ENCODE data around the gene KMT2B. TPM values are rescaled to one million over a fixed set of nuclear protein-coding genes. Genes with fewer than 3 reads are reported as not detected.

The KMT2B gene
- total and polyA plus RNA-seq, 2 donors (not counting 1 experiment from before 2014, with no cell fraction given) = 85.6 to 96.9 TPM

DNA sequence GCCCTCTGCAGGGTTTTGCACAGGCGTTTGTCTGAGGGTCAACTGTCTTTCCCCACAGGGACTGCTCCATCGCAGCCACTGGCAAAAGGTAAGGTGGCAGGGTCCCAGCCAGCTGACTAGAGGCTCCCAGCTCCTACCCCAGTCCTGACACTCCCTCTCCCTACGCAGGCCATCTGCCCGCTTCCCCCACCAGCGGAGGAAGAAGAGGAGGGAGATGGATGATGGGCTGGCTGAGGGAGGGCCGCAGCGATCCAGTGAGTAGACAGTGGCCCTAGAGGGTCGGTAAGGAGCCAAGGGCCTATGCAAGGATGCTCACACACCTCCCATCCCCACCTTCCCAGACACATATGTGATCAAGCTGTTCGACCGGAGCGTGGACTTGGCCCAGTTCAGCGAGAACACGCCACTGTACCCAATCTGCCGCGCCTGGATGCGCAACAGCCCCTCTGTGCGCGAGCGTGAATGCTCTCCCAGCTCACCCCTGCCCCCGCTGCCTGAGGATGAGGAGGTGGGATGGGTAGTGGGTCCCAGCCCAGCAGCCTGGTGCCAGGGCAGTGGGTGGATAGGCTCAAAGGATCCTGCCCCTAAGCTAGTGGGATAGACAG, 35.0 kb downstream of the KMT2B start:
- Histone ChIP-seq H3K79me2 (ENCODE audit: control insufficient read depth, insufficient read depth, low read length) (peaks cover 22% of the 10 kb centered on the region), H3K9me3 (ENCODE audit: control extremely low read depth in 1 of 3, control insufficient read depth in 2 of 3, insufficient read depth in 1 of 3, low read length in 2 of 3) (peaks cover 0 to 10% (median 0%) of the 10 kb centered on the region in 3 donors), H4K20me1 (ENCODE audit: control insufficient read depth, insufficient read depth, low read length, poor library complexity, severe bottlenecking) (peaks cover 4% of the 10 kb centered on the region), H3K9ac (ENCODE audit: low read length) (no peak overlapping the region), H3K4me3 (ENCODE audit: control extremely low read depth in 1 of 5, extremely low read depth in 1 of 5, insufficient read depth in 1 of 5, low read depth in 2 of 5, low read length in 4 of 5) (no peak overlapping the region), H3K36me3 (replicated peaks in 1 of 2; ENCODE audit: control extremely low read depth in 1 of 2, control insufficient read depth in 1 of 2, extremely low read depth in 1 of 2, insufficient read depth in 2 of 2, low read length in 1 of 2) (peaks cover 0 to 20% of the 10 kb centered on the region in 2 experiments), H3K4me2 (replicated peaks; ENCODE audit: low read depth, low read length, poor library complexity, severe bottlenecking) (no peak overlapping the region), H3K4me1 (ENCODE audit: control insufficient read depth in 2 of 2, insufficient read depth in 2 of 2, low read length in 2 of 2) (peaks cover 33 to 36% of the 10 kb centered on the region in 2 donors), H3K27me3 (replicated peaks in 1 of 4; ENCODE audit: control extremely low read depth in 1 of 4, control insufficient read depth in 3 of 4, insufficient read depth in 4 of 4, low read length in 3 of 4) (peaks cover 0 to 26% (median 10%) of the 10 kb centered on the region in 4 experiments), H3K27ac (ENCODE audit: low read length in 2 of 2) (no peak overlapping the region), H2AFZ (ENCODE audit: insufficient read depth, low read depth, low read length, poor library complexity, severe bottlenecking) (no peak overlapping the region)
- ChIA-PET POLR2A (interaction anchor here (0.6 to 1.1 kb wide), 2 partner anchors 12 to 590 kb away, joined by 3 to 4 read pairs; no protein-coding TSS in a partner anchor), CTCF (interaction anchor here (0.5 to 2.3 kb wide), 2 partner anchors 10 to 58 kb away, joined by 3 to 6 read pairs; no protein-coding TSS in a partner anchor)
- H3K4me1 Mint-ChIP-seq = peaks cover 41% of the 10 kb centered on the region
- 97% methylated on average over 13 of the region's 20 CpGs for WGBS (ENCODE audit: insufficient coverage)
- no peak overlapping the region for H3K27ac Mint-ChIP-seq
- peaks cover 17% of the 10 kb centered on the region for H3K27me3 Mint-ChIP-seq
- intact Hi-C loops (cut with micrococcal nuclease) = no loop called here
- no peaks in the 10 kb centered on the region for H3K9me3 Mint-ChIP-seq (ENCODE audit: insufficient read depth)
- no peak overlapping the region for H3K4me3 Mint-ChIP-seq
- DNase-seq (no peak), ATAC-seq (ENCODE audit: low read depth) (no peak)
- TF ChIP-seq EZH2 (IDR thresholded peaks at IDR 0.05; ENCODE audit: borderline replicate concordance, insufficient read depth, low read depth, low read length, poor library complexity, severe bottlenecking) = no peak
- TF ChIP-seq CTCF (IDR thresholded peaks at IDR 0.05) = no peak
